ENCODE data around the gene MED25.

MED25 gene

DNA sequence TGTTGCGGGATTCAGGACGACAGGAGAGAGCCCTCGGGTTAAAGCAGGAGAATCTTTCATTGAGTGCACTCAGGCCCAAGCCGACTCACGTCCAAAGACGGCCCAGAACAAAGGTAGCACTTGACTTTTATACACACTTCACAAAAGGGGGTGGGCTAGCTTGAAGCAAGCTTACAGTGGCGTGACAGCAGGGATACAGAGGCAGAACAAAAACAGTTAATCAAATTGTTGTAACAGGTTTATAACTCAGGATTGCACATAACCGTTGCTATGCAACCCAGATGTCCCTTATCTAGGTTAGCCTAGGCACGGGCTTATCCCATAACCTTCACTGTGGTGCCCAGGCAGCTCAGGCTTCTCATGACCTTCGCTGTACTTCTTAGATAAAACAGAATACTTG, 2.0 kb downstream of the MED25 start:
- CTCF ChIA-PET, result interaction anchor here (0.6 kb wide), 2 partner anchors 10 to 443 kb away, joined by 3 read pairs; no protein-coding TSS in a partner anchor
- H3K27ac ChIP-seq, result peak overlapping the region; percentile 97
- no peak for DNase-seq (ENCODE audit: low spot score)
- TF ChIP-seq, protein P1, sequence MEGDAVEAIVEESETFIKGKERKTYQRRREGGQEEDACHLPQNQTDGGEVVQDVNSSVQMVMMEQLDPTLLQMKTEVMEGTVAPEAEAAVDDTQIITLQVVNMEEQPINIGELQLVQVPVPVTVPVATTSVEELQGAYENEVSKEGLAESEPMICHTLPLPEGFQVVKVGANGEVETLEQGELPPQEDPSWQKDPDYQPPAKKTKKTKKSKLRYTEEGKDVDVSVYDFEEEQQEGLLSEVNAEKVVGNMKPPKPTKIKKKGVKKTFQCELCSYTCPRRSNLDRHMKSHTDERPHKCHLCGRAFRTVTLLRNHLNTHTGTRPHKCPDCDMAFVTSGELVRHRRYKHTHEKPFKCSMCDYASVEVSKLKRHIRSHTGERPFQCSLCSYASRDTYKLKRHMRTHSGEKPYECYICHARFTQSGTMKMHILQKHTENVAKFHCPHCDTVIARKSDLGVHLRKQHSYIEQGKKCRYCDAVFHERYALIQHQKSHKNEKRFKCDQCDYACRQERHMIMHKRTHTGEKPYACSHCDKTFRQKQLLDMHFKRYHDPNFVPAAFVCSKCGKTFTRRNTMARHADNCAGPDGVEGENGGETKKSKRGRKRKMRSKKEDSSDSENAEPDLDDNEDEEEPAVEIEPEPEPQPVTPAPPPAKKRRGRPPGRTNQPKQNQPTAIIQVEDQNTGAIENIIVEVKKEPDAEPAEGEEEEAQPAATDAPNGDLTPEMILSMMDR (conservative IDR thresholded peaks at IDR 0.05; ENCODE audit: low read depth), result no peak
- POLR2A ChIA-PET (ENCODE audit: low non-redundant PET), result interaction anchor here (0.6 kb wide), 1 partner anchor 18 kb away, joined by 3 read pairs; no protein-coding TSS in a partner anchor

DNA sequence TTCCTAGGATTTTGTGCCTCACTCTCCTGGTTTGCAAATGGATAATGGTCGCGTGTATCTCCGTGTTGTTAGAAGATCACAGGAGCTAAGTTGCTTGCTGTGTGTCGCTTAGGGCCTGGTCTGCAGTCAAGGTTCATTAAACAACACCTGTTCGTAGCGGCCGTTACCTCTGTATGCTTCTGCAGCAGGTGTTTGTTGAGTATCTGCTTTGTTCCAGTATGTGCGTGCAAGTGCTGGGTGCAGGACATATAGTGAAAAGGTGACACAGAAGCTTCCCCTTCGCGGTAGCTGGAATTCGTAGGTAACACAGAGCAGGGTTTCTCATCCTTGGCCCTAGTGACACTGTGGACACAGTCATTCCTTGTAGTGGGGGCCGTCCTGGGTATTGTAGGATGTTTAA, 5.4 kb downstream of the MED25 start:
- H3K27ac ChIP-seq, result no peak overlapping the region
- no peak for DNase-seq (ENCODE audit: low spot score)
- POLR2A ChIA-PET (ENCODE audit: low non-redundant PET), result no interaction called here
- CTCF ChIA-PET, result no interaction called here
- TF ChIP-seq, protein P1 (conservative IDR thresholded peaks at IDR 0.05; ENCODE audit: low read depth), result no peak

DNA sequence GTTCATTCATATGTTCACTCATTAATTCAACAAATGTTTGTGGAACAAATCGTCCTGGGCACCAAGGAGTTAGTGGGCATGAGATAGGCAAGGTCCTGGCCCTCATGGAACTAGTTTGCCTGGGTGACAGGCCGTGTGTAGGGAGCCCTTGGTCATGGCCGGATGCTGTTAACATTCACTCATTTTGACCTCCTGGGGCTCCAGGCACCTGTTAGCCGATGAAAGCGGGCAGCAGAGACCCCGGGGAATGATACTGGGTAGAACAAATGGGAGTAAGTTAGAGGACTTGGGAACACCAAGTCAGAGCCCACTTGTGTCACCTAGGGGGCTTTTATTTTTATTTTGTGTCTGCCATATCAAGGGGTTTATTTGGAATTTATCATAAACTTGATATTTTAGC, 6.6 kb downstream of the MED25 start:
- H3K27ac ChIP-seq, result no peak overlapping the region
- ChIA-PET POLR2A (ENCODE audit: low non-redundant PET) (no interaction called here), CTCF (no interaction called here)
- TF ChIP-seq, protein P1 (conservative IDR thresholded peaks at IDR 0.05; ENCODE audit: low read depth), result no peak
- DNase-seq (ENCODE audit: low spot score), result no peak

DNA sequence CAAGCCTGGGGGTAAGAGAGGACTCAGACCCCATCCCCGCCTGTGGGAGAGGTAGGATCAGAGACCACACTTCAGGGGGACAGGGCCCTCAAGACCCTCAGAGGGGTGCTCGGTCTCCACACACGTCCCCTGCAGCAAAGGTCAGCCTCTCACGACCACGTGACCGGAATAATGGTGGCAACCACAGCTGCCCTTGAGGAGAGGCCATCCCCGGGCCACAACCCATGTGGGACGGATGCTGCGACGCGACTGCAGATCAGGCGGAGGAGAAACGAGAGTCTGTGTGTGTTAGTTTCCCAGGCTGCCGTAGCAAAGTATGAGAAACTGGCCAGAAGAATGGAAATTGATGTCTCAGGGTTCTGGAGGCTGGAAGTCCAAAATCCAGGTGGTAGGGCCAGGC, 8.9 kb downstream of the MED25 start:
- CTCF ChIA-PET, result interaction anchor here (0.6 kb wide), 1 partner anchor 525 kb away, joined by 3 read pairs; no protein-coding TSS in a partner anchor
- H3K27ac ChIP-seq, result peak overlapping the region; percentile 5; the same call in 1 of the 2 replicates
- POLR2A ChIA-PET (ENCODE audit: low non-redundant PET), result no interaction called here
- TF ChIP-seq, protein P1 (conservative IDR thresholded peaks at IDR 0.05; ENCODE audit: low read depth), result no peak
- DNase-seq (ENCODE audit: low spot score), result no peak

DNA sequence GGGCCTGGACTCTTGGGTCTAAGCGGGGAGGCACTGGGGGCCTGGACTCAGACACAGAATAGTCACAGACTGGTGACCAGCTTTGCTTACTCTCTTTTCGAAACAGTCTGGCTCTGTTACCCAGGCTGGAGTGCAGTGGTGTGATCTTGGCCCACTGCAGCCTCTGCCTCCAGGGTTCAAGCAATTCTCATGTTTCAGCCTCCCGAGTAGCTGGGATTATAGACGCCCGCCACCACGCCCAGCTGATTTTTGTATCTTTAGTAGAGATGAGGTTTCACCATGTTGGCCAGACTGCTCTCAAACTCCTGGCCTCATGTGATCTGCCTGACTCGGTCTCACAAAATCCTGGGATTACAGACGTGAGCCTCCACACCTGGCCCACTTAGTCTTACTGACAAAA, 11.1 kb downstream of the MED25 start:
- CTCF ChIA-PET, result no interaction called here

DNA sequence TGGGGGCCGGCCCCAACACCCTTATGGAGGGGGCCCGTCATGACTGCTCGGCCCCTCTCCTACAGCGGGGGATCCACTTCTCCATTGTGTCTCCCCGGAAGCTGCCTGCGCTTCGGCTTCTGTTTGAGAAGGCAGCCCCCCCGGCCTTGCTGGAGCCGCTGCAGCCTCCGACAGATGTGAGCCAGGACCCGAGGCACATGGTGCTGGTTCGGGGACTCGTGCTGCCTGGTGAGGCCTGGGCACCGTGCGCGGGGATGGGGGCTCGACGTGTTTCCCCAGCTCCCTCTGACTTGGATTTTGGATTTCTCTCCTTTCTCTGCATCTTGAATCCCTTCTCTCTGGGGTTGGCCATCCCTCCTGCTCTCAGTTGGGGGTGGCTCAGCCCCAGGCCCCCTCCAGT, 11.6 kb downstream of the MED25 start:
- CTCF ChIA-PET, result no interaction called here
- DNase-seq (ENCODE audit: low spot score), result no peak

More for the DNA sequence above, 11.1 kb downstream of the MED25 start:
- 0 out of 2 replicates have a peak overlapping the region, but pooled peaks have one; percentile 0 for H3K27ac ChIP-seq
- POLR2A ChIA-PET (ENCODE audit: low non-redundant PET), result no interaction called here
- no peak for DNase-seq (ENCODE audit: low spot score)
- TF ChIP-seq, protein P1 (conservative IDR thresholded peaks at IDR 0.05; ENCODE audit: low read depth), result no peak

More for the DNA sequence above, 11.6 kb downstream of the MED25 start:
- H3K27ac ChIP-seq, result no peak overlapping the region
- POLR2A ChIA-PET (ENCODE audit: low non-redundant PET), result no interaction called here
- TF ChIP-seq, protein P1 (conservative IDR thresholded peaks at IDR 0.05; ENCODE audit: low read depth), result no peak

All from RWPE1 (cell line).